Prostate gland (tissue), 2 donors: ENCODE results near the gene CARS2. TPM values are rescaled to one million over a fixed set of nuclear protein-coding genes. Genes with fewer than 3 reads are reported as not detected.
"Not testable (repeated sequence)": the region's sequence is repeated elsewhere in the genome, so short reads cannot be mapped to it uniquely, and the experiment has no call there.

Experiments used
- DNase-seq: peaks from one replicate; pipeline ENCODE4 v3.0.0-alpha.2; 2019; ENCODE audit warnings: low spot score
- H3K27ac ChIP-seq, 2 donors: fragments of 200-600 bp; sonication (generic); 2 replicates each; pipeline ENCODE4 v1.5.1; 2017 to 2019
- H3K27me3 ChIP-seq: fragments of 200-600 bp; sonication (generic); replicated peaks from 2 replicates; pipeline ENCODE4 v1.5.1; 2019; ENCODE audit not compliant: insufficient read depth
- H3K36me3 ChIP-seq, 2 donors: fragments of 200-600 bp; sonication (generic); 1 replicate in 1 of 2; 2 replicates in 1 of 2; pipeline versions ENCODE4 v1.5.1 to v1.8.1; 2017 to 2019
- H3K4me1 ChIP-seq: fragments of 200-600 bp; sonication (generic); replicated peaks from 2 replicates; pipeline ENCODE4 v1.5.1; 2019
- H3K4me3 ChIP-seq, 2 donors: fragments of 200-600 bp; sonication (generic); 2 replicates each; pipeline ENCODE4 v1.5.1; 2017 to 2019
- H3K9me3 ChIP-seq: fragments of 200-600 bp; sonication (generic); 2 replicates; pipeline ENCODE4 v1.5.1; 2017
- CTCF ChIP-seq, 4 experiments: fragments of 200-600 bp in 2 of 4; fragments of 450-650 bp in 2 of 4; sonication (generic) in 2 of 4; IDR thresholded peaks; 1 replicate in 3 of 4; 2 replicates in 1 of 4; pipeline ENCODE4 v1.5.1; 2016 to 2019; ENCODE audit warnings: antibody characterized with exemption in 4 of 4, mild to moderate bottlenecking in 2 of 4, moderate library complexity in 2 of 4
- POLR2A ChIP-seq: fragments of 450-650 bp; IDR thresholded peaks from one replicate; pipeline ENCODE4 v1.6.1; 2016; ENCODE audit warnings: antibody characterized with exemption, mild to moderate bottlenecking
- POLR2AphosphoS5 ChIP-seq: sonication (generic); formaldehyde crosslinking; IDR thresholded peaks from one replicate; pipeline ENCODE4 v1.6.1; 2017; ENCODE audit warnings: antibody characterized with exemption
- WGBS: methylation state at CpG from one replicate; pipeline ENCODE4 v1.1.5; 2018; 5-methylcytosine and 5-hydroxymethylcytosine counted together
- intact Hi-C: fragments of 100-400 bp; cut with DNase I; formaldehyde crosslinking; loops from one replicate; pipeline ENCODE4 v1.14.2; 2022
- total RNA-seq, 2 donors: library from RNA; depleted of rRNA; stranded (reverse); fragments of >200 nt; gene quantifications; one replicate each; pipeline ENCODE4 v1.1.0, GENCODE V29; 2016

Gene CARS2
- total RNA-seq, 2 donors from 2014 or later: 40.5 to 85.5 TPM

- Histone ChIP-seq H3K9me3 (no peaks in the 10 kb centered on the region), H3K36me3 (no peaks in the 10 kb centered on the region), H3K27ac (no peak overlapping the region), H3K4me3 (no peak overlapping the region), H3K4me1 (no peaks in the 10 kb centered on the region), H3K27me3 (no peaks in the 10 kb centered on the region)
- intact Hi-C loops: no loop called here
- no peak for DNase-seq
- no peak for TF ChIP-seq CTCF (IDR thresholded peaks at IDR 0.05)
- TF ChIP-seq POLR2AphosphoS5: no peak
- no peak for TF ChIP-seq POLR2A
Observed at GRCh38 chr13:110737555-110737954, 31.6 kb upstream of the CARS2 start.

- no peaks in the 10 kb centered on the region for H3K4me1 ChIP-seq
- no peak overlapping the region for H3K4me3 ChIP-seq
- intact Hi-C loops: no loop called here
- H3K9me3 ChIP-seq: no peaks in the 10 kb centered on the region
- 87% methylated on average over 5 of the region's 5 CpGs for WGBS
- no peak for DNase-seq
- no peak overlapping the region for H3K27ac ChIP-seq
- no peaks in the 10 kb centered on the region for H3K27me3 ChIP-seq
- no peak for TF ChIP-seq POLR2A
- no peak for TF ChIP-seq CTCF (IDR thresholded peaks at IDR 0.05)
- no peak for TF ChIP-seq POLR2AphosphoS5
- no peaks in the 10 kb centered on the region for H3K36me3 ChIP-seq
Observed at GRCh38 chr13:110734561-110734960, 28.6 kb upstream of the CARS2 start.

GRCh38 chr13:110731072-110731471 lies 25.2 kb upstream of the CARS2 start:
- Histone ChIP-seq H3K27ac (no peak overlapping the region), H3K27me3 (no peaks in the 10 kb centered on the region), H3K9me3 (no peaks in the 10 kb centered on the region), H3K4me1 (no peaks in the 10 kb centered on the region), H3K4me3 (no peak overlapping the region), H3K36me3 (no peaks in the 10 kb centered on the region)
- TF ChIP-seq CTCF (IDR thresholded peaks at IDR 0.05) (no peak), POLR2A (no peak), POLR2AphosphoS5 (no peak)
- DNase-seq: no peak
- intact Hi-C loops: no loop called here
- WGBS: 97% methylated on average over 3 of the region's 3 CpGs

- no peak for DNase-seq
- H3K27me3 ChIP-seq: no peaks in the 10 kb centered on the region
- no peaks in the 10 kb centered on the region for H3K9me3 ChIP-seq
- WGBS: 88% methylated on average over 9 of the region's 9 CpGs
- no peak overlapping the region for H3K4me3 ChIP-seq
- no peaks in the 10 kb centered on the region for H3K4me1 ChIP-seq
- H3K36me3 ChIP-seq: no peaks in the 10 kb centered on the region
- no peak overlapping the region for H3K27ac ChIP-seq
- intact Hi-C loops: no loop called here
- TF ChIP-seq POLR2A (no peak), POLR2AphosphoS5 (no peak), CTCF (IDR thresholded peaks at IDR 0.05) (no peak)
Observed at GRCh38 chr13:110726726-110727125, 20.8 kb upstream of the CARS2 start.

- H3K4me1 ChIP-seq, H3K9me3 ChIP-seq, H3K36me3 ChIP-seq, DNase-seq, H3K4me3 ChIP-seq, H3K27me3 ChIP-seq, H3K27ac ChIP-seq, intact Hi-C loops: not testable (repeated sequence)
- 96% methylated on average over 6 of the region's 6 CpGs for WGBS
Observed at GRCh38 chr13:110726153-110726552, 20.2 kb upstream of the CARS2 start.
